AG09319 (cell line): ENCODE measurements around the gene COA3.

Experiments used
- DNase-seq: peaks from one replicate; pipeline ENCODE4 v3.0.0-alpha.2; 2010; ENCODE audit warnings: low read depth; ENCODE audit errors: extremely low read depth
- TF ChIP-seq, protein P1 (sequence below): IDR thresholded peaks from 2 replicates; pipeline ENCODE4 v1.5.1; 2011; ENCODE audit warnings: low read depth, mild to moderate bottlenecking, inconsistent platforms, low read length, moderate library complexity

Gene COA3

GRCh38 chr17:42780851-42781638 is 17.5 kb downstream of the COA3 start:
- DNase-seq, result no peak
- TF ChIP-seq, protein P1, sequence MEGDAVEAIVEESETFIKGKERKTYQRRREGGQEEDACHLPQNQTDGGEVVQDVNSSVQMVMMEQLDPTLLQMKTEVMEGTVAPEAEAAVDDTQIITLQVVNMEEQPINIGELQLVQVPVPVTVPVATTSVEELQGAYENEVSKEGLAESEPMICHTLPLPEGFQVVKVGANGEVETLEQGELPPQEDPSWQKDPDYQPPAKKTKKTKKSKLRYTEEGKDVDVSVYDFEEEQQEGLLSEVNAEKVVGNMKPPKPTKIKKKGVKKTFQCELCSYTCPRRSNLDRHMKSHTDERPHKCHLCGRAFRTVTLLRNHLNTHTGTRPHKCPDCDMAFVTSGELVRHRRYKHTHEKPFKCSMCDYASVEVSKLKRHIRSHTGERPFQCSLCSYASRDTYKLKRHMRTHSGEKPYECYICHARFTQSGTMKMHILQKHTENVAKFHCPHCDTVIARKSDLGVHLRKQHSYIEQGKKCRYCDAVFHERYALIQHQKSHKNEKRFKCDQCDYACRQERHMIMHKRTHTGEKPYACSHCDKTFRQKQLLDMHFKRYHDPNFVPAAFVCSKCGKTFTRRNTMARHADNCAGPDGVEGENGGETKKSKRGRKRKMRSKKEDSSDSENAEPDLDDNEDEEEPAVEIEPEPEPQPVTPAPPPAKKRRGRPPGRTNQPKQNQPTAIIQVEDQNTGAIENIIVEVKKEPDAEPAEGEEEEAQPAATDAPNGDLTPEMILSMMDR, result no peak

DNA sequence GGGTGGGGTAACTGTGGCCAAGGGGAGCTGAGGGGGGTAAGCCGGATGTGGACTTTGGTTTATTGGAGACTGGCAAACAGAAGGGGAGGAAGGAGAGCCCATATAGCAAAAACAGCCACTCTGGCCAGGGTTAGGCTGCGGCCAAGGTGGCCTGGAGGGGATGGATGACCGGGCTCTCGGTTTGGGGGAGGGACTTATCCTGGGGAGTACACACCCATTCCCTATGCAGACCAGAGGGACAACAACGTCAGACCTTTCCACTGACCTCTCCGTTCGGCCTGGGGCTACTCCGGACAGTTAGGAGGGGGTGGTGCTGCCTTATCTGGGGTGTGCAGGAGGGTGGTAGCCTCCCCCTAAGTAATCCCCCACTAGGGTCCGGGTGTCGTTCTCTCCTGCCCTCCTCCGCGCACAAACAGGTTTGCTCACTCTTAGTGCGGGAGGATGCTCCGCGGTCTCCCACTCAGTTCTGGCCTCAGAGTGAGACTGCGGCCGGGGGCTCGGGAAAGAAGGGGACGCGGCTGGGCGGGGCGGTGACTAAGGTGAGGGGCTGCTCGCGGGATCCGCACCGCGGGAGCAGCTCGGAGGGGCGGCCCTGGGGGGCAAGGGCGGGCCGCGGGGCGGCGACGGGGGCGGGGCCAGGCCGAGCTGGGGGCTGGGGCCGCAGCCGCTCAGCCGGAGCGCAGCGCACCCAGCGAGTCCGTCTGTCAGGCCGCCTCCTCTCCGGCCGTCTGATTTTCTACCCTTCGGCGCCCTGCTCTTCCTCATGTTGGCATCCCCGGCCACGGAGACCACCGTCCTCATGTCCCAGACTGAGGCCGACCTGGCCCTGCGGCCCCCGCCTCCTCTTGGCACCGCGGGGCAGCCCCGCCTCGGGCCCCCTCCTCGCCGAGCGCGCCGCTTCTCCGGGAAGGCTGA is 18.3 kb downstream of the COA3 start, which contains the start of gene WNK4:
Gene WNK4, plus strand, starts transcription at position 675 of the 915 bp plus-strand sequence. Its CDS starts 89 bp downstream, at position 764.
- DNase-seq, result no peak
- TF ChIP-seq, protein P1, result no peak

- DNase-seq, result no peak
- TF ChIP-seq, protein P1, result no peak
Measured at GRCh38 chr17:42779304-42779935, 19.1 kb downstream of the COA3 start.

DNA sequence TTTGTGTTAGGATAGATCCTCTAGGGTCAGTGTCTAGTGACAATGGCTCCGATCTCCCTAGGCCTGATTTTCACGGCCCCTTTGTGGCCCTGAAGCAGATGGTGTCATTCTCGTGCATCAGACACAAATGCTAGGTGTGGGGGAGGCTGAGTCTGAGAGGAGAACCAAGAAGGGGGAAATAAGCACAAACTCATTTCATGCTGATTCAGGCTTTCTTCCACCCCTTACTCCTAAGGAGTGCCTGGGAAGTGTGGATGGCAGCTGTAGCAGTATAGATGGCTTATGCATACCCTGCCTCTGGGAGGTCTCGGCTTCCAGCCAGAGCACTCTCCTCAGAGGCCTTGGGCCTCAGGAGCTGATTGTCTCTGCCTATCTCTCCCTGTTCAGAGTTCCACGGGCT is 19.9 kb downstream of the COA3 start:
- no peak for DNase-seq
- TF ChIP-seq, protein P1, result no peak

DNA sequence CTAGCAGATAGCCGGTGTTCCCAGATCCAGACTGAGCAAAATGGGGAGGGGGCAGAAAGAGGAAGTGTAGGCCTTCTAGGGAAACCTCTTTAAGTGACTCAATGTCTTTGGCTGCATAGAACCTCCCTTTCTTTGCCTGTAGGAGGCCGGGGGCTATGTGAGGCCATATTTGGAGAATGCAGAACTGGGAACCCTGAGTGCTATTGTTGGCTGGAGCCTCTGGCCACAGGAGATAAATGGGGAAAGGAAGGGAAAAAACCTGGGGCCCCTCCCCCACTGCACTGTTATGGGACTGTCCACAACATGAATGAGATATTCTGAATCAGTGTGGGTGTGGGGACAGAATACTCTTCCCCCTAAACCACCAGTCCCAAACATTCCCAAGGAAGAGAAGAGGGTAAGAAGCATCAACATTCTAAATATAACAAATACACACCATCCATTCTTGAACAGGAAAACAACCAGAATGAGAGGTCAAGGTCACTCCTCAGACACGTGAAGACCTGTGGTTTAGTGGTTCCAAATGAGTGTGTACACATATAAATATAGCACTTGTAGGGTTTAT is 22.9 kb downstream of the COA3 start:
- TF ChIP-seq, protein P1, result no peak
- DNase-seq, result no peak

DNA sequence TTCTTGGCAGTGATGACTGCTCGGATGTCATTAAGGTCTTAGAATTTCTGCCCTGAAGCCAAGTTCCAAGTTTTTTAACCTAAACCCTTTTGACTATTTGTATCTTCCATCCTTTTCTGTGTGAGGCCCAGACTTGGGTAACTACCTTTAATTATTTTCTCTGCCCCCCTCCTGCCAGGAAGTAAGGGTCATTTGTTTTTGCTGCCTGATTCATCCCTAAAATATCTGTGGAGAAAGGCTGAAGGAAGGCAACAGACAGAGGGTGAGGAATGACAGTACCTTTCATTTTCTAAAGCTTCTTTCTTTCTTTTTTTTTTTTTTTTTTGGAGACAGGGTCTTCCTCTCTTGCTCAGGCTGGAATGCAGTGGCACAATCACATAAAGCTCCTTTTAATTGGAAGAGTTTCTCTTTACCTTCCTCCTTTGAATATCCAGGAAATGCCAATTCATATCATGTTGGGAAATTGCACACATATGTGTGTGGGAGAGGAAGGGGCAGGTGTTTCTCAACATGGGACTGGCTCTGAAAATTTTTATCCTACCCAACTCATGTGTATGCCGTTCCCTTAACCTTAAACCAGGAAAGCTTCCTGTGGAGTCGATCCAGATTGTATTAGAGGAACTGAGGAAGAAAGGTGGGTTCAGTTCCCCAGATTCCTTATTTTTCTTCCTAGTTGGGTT is 24.3 kb downstream of the COA3 start:
- TF ChIP-seq, protein P1, result no peak
- DNase-seq, result no peak
